ES-I3 (cell line): ENCODE data around the gene BCAS3.
"Not testable (repeated sequence)": the region's sequence is repeated elsewhere in the genome, so short reads cannot be mapped to it uniquely, and the experiment has no call there.

Experiments
- H3K36me3 ChIP-seq: 2 replicates; pipeline ENCODE4 v1.6.1; 2013; ENCODE audit warnings: mild to moderate bottlenecking, low read length, control low read depth, moderate library complexity; ENCODE audit not compliant: insufficient read depth
- H3K4me1 ChIP-seq: 2 replicates; pipeline ENCODE4 v1.6.1; 2013; ENCODE audit warnings: mild to moderate bottlenecking, control low read depth, low read length; ENCODE audit not compliant: insufficient read depth
- H3K9ac ChIP-seq: 2 replicates; pipeline ENCODE4 v1.6.1; 2013; ENCODE audit warnings: low read depth, mild to moderate bottlenecking, low read length, moderate library complexity
- H3K9me3 ChIP-seq: 2 replicates; pipeline ENCODE4 v1.6.1; 2013; ENCODE audit warnings: mild to moderate bottlenecking, low read length, moderate library complexity; ENCODE audit not compliant: control insufficient read depth, insufficient read depth

BCAS3 gene

DNA sequence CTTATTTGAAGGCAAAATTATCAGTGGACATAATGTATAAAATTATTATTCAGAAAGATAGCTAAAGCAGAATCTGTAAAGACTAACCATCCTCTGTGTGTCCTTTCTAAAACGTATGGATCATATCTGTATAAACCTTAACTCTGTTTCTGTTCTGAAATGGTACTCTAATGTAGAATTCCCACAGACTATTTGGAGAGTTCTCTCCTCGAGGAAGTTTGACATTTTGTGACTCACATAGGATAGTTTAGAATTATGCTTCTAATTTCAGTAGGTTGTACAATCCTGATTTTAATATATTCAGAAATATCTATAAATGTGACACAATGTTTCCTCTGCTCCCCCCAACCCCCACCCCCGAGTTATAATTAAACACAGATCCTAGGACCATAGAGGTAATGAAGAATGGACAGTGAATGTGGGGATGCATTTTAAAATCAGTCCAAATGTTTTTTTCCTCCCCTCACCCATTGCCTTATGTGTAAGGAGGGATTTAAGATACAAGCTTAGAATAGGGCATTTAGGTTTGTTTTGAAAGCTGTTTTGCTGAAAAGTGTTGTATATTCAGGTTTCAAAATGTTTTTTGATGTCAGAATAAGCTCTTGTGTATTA lies 66.8 kb downstream of the BCAS3 start:
- no peaks in the 10 kb centered on the region for H3K9me3 ChIP-seq
- H3K9ac ChIP-seq, result no peak overlapping the region
- H3K4me1 ChIP-seq, result peaks cover 22% of the 10 kb centered on the region
- no peaks in the 10 kb centered on the region for H3K36me3 ChIP-seq

DNA sequence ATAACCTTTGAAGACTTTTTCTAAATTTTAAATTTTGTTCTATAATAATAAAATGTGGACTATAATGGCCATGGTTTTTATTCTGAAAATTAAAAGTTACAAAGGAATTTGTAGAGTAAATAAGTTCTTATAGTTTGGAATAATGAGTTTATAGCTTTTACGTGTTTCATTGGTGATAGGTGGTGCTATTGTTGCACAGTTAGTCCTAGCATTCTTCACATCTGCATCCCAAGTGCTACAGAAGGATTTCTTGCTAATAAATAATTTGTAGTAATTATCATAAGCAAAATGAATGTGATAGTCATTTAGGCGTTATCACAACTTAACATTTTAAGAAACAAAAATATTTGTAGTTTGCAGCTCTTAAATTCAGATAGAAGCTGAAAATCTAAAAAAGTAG lies 67.9 kb downstream of the BCAS3 start:
- H3K36me3 ChIP-seq, result no peaks in the 10 kb centered on the region
- no peak overlapping the region for H3K9ac ChIP-seq
- H3K4me1 ChIP-seq, result peaks cover 22% of the 10 kb centered on the region
- 0 out of 2 replicates have a peak, but pooled peaks cover 3% of the 10 kb centered on the region for H3K9me3 ChIP-seq

DNA sequence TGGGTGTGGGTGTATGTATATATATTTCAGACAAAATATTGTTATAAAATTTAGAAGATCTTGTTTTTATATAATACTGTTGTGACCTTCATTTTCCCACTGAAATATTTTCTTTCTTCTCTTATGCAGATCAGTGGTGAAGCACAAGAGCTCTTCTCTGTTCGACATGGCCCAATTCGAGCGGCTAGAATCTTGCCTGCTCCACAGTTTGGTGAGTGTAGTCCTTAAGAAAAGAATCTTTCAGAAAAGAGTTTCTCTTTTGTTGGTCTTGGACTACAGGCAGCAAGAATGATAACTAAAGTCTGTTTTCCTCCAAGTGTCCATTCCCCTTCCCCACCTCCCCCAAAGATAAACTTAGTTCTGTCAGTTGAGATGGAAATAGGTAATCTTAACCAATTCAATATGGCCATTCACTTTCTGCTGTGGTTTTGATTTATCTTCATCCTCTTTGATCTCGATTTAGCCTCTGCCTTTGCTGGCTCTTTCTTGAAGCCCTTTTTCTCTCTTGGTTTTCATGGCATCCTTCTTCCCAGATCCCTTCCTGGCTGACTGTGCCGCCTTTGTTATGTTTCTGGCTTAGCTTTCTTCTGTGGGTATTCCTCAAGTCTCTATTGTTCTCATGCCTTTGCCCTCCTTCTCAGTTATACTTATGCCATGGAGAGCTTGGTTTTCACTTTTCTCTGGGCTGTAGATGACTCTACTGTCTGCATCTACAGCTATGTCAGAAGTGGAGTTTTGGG lies 69.6 kb downstream of the BCAS3 start:
- no peak overlapping the region for H3K9ac ChIP-seq

DNA sequence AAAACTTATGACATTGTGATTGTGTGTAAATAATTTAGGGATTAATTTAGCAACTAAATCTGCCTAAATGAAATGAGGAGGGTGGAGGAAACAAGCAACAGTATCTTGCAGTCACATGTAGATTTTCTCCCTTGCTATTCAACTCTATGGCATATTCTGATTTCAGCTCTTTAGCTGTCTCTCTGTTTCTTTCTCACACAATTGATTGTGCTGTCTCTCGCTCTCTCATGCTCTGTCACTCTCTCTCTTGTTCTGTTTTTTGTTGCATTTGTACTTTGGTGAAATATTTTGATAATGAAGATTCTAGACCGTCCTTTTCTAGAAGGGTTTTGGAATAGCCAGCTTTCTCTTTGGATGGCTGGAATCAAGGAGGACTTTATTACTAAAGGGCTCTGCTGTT lies 70.6 kb downstream of the BCAS3 start:
- Histone ChIP-seq H3K4me1 (peaks cover 22% of the 10 kb centered on the region), H3K36me3 (no peaks in the 10 kb centered on the region), H3K9ac (no peak overlapping the region), H3K9me3 (peaks cover 6% of the 10 kb centered on the region; the same call in 1 of the 2 replicates)

More for the DNA sequence above, 69.6 kb downstream of the BCAS3 start:
- H3K4me1 ChIP-seq, result peaks cover 22% of the 10 kb centered on the region
- no peaks in the 10 kb centered on the region for H3K36me3 ChIP-seq
- H3K9me3 ChIP-seq, result peaks cover 6% of the 10 kb centered on the region; the same call in 1 of the 2 replicates

DNA sequence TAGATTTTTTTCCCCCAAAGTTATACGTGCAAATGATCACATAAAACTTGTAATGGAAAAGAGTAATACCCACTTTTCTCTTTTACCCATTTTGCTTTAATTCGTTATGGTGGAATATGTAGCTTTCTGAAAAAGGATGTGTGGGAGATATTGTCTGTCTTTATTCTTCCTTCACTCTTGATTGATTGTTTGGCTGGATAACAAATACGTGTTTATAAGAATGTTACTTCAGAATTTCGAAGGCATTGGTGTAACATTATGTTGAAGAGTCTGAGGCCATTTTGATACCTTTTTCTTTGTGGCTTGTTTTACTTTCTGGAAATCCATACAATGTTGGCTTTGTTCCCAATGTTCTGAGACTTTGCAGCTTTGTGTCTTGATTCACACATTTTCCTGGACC lies 71.4 kb downstream of the BCAS3 start:
- Histone ChIP-seq H3K4me1 (peaks cover 18% of the 10 kb centered on the region), H3K36me3 (no peaks in the 10 kb centered on the region), H3K9me3 (peaks cover 6% of the 10 kb centered on the region; the same call in 1 of the 2 replicates), H3K9ac (no peak overlapping the region)

DNA sequence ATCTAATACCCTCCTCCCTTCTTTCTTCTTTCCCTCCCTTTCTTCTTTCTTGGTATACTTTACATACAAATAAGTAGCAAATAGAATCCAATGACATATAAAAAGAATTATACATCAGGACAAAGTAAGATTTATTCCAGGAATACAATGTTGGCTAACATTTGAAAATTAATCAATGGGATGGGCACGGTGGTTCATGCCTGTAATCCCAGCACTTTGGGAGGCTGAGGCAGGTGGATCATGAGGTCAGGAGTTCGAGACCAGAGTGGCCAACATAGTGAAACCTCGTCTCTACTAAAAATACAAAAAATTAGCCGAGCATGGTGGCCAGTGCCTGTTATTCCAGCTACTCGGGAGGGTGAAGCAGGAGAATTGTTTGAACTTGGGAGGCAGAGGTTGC lies 72.1 kb downstream of the BCAS3 start:
- no peak overlapping the region for H3K9ac ChIP-seq
- peaks cover 6% of the 10 kb centered on the region; the same call in 1 of the 2 replicates for H3K9me3 ChIP-seq
- H3K4me1 ChIP-seq, result peaks cover 12% of the 10 kb centered on the region
- H3K36me3 ChIP-seq, result no peaks in the 10 kb centered on the region

DNA sequence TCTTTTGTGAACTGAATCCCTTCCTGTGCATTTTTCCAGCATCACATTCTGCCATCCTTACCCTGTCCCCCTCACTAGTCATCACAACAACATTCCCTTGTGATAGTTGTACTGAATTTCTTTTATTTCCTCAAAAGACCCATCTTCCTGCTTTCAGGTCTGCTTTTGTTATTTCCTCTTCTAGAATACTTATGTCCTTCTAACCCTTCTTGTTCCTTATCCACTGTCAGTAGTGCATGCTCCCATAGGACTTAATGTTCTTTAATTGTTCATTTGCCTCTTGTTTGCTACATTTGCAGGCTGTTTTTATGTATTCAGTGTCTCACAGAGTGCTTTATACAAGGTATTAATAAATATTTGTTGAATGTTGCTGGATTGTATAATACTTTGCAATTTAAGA lies 73.0 kb downstream of the BCAS3 start:
- Histone ChIP-seq H3K36me3 (no peaks in the 10 kb centered on the region), H3K9ac (no peak overlapping the region), H3K4me1 (peaks cover 11% of the 10 kb centered on the region), H3K9me3 (peaks cover 6% of the 10 kb centered on the region; the same call in 1 of the 2 replicates)

DNA sequence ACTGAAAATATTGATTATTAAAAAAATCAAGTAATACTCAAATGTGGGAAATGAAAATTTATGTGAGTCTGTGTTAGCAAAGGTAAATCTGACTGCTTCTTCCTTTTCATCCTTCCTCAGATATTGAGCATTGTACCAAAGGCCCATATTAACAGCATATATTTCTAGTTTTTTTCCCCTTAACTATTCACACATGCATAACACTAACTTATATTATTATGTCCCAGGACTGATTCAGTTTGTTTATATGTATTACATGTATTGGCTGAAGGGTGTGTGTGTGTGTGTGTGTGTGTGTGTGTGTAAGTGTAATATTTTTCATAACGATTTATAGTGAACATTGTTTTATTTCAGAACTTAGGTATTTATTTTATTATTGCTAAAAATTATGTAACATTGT lies 74.2 kb downstream of the BCAS3 start:
- Histone ChIP-seq H3K36me3 (no peaks in the 10 kb centered on the region), H3K9me3 (peaks cover 6% of the 10 kb centered on the region; the same call in 1 of the 2 replicates)

DNA sequence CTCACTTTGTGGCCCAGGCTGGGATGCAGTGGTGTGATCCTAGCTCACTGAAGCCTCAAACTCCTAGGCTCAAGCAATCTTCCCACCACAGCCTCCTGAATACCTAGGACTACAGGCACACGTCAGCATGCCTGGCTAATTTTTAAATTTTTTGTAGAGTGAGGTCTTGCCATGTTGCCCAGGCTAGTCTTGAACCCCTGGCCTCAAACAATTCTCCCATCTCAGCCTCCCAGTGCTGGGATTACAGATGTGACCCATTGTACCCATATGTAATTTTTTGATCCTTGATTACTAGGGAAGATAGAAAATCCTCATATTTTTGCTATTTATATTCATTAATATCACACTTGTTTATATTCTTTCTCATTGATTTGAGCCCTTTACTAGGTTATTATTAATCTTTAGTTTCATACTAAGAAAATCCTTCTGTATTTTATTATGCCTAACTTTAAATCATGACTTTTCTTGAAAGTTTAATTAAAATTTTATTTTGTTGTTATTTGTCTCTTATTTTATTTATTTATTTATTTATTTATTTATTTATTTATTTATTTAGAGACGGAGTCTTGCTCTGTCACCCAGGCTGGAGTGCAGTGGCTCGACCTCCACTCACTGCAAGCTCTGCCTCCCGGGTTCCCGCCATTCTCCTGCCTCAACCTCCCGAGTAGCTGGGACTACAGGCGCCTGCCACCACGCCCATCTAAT lies 75.4 kb downstream of the BCAS3 start:
- Histone ChIP-seq H3K9me3 (peaks cover 6% of the 10 kb centered on the region; the same call in 1 of the 2 replicates), H3K36me3 (no peaks in the 10 kb centered on the region), H3K9ac (no peak overlapping the region), H3K4me1 (peaks cover 5% of the 10 kb centered on the region; the same call in 1 of the 2 replicates)

More for the DNA sequence above, 74.2 kb downstream of the BCAS3 start:
- Histone ChIP-seq H3K4me1 (peaks cover 11% of the 10 kb centered on the region), H3K9ac (no peak overlapping the region)

DNA sequence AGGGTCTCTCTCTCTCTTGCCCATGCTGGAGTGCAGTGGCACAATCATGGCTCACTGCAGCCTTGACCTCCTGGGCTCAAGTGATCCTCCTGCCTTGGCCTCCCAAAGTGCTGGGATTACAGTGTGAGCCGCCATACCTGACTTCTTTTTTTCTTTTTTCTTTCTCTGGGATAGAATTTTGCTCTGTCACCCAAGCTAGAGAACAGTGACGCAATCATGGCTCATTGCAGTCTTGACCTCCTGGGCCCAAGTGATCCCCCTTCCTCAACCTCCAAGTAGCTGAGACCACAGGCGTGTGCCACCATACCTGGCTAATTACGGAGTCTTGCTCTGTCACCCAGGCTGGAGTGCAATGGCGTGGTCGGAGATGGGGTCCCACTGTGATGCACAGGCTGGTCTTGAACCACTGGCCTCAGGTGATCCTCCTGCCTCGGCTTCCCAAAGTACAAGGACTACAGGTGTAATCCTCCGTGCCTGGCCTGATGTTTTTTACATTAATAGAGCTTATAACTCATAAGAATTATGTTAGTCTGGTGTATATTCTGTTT lies 76.5 kb downstream of the BCAS3 start:
- H3K9me3 ChIP-seq, result peaks cover 6% of the 10 kb centered on the region; the same call in 1 of the 2 replicates
- H3K36me3 ChIP-seq, result no peaks in the 10 kb centered on the region
- H3K9ac ChIP-seq, result no peak overlapping the region
- H3K4me1 ChIP-seq, result no peaks in the 10 kb centered on the region; the same call in 1 of the 2 replicates

DNA sequence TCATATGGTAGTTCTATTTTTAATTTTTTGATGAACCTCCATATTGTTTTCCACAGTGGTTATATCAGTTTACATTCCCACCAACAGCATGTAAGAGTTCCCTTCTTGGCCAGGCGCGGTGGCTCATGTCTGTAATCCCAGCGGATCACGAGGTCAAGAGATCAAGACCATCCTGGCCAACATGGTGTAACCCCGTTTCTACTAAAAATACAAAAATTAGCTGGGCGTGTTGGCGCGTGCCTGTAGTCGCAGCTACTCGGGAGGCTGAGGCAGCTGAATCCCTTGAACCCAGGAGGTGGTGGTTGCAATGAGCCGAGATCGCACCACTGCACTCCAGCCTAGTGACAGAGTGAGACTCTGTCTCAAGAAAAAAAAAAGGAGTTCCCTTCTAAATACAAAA lies 79.1 kb downstream of the BCAS3 start:
- H3K9ac ChIP-seq, H3K9me3 ChIP-seq, H3K36me3 ChIP-seq, H3K4me1 ChIP-seq: not testable (repeated sequence)

DNA sequence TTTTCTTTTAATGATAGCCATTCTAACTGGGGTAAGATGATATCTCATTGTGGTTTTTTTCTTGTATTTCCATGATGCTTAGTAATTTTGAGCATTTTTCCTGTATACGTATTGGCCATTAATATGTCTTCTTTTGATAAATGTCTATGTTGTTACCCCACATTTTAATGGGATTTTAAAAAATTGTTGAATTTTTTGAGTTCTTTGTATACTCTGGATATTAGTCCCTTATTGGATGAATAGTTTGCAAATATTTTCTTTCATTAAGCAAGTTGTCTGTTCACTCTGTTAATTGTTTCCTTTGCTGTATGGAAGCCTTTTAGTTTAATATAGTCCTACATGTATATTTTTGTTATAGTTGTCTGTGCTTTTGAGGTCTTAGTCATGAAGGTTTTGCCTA lies 79.8 kb downstream of the BCAS3 start:
- no peaks in the 10 kb centered on the region for H3K4me1 ChIP-seq
- H3K9ac ChIP-seq, result no peak overlapping the region
- no peaks in the 10 kb centered on the region for H3K36me3 ChIP-seq
- H3K9me3 ChIP-seq, result no peaks in the 10 kb centered on the region

DNA sequence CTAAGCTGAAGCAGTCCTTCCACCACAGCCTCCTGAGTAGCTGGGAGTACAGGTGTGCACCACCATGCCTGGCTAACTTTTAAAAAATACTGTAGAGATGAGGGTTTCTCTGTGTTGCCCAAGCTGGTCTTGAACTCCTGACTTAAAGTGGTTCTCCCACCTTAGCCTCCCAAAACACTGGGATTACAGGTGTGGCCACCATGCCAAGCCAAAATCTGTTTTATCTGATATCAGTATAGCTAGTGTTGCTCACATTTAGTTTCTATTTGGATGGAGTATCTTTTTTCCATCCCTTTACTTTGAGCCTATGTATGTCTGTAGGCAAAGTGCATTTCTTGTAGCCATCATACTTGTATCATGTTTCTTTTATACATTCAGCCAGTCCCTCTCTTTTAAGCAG lies 82.1 kb downstream of the BCAS3 start:
- H3K4me1 ChIP-seq, result no peaks in the 10 kb centered on the region
- H3K36me3 ChIP-seq, result no peaks in the 10 kb centered on the region
- H3K9me3 ChIP-seq, result no peaks in the 10 kb centered on the region
- no peak overlapping the region for H3K9ac ChIP-seq

DNA sequence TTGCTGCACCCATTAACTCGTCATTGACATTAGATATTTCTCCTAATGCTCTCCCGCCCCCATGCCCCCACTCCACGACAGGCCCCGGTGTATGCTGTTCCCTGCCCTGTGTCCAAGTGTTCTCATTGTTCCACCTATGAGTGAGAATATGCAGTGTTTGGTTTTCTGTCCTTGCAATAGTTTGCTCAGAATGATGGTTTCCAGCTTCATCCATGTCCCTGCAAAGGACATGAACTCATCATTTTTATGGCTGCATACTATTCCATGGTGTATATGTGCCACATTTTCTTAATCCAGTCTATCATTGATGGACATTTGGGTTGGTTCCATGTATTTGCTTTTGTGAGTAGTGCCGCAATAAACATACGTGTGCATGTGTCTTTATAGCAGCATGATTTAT lies 83.7 kb downstream of the BCAS3 start:
- not testable (repeated sequence) for H3K4me1 ChIP-seq, H3K9ac ChIP-seq, H3K9me3 ChIP-seq, H3K36me3 ChIP-seq
